ENCODE results near the gene KIAA0319L.
"Not testable (repeated sequence)": the region's sequence is repeated elsewhere in the genome, so short reads cannot be mapped to it uniquely, and the experiment has no call there.

- not testable (repeated sequence) for TF ChIP-seq CTCF (IDR thresholded peaks at IDR 0.05); HMGXB4 (CRISPR knock-in tag; IDR thresholded peaks at IDR 0.05); CBFB (CRISPR knock-in tag; IDR thresholded peaks at IDR 0.05; ENCODE audit: low read depth); USF1 (CRISPR knock-in tag; IDR thresholded peaks at IDR 0.05); TEAD1 (CRISPR knock-in tag; IDR thresholded peaks at IDR 0.05); ZNF219 (CRISPR knock-in tag; IDR thresholded peaks at IDR 0.05; ENCODE audit: borderline replicate concordance); PRDM15 (CRISPR knock-in tag; IDR thresholded peaks at IDR 0.05); CREM (CRISPR knock-in tag; IDR thresholded peaks at IDR 0.05)
Measured at GRCh38 chr1:35473216-35473615, 84.0 kb downstream of the KIAA0319L start.
